Kidney epithelial cell (primary cell): Measurements from ENCODE around the gene LLGL1. TPM values are rescaled to one million over a fixed set of nuclear protein-coding genes. Genes with fewer than 3 reads are reported as not detected.

ENCODE experiments used
- DNase-seq: peaks from one replicate; pipeline ENCODE4 v3.0.0-alpha.2; 2010; ENCODE audit warnings: low read depth
- H3K27me3 ChIP-seq: 2 replicates; pipeline ENCODE4 v1.6.0; 2011; ENCODE audit warnings: low read length; ENCODE audit not compliant: control insufficient read depth, insufficient read depth
- H3K36me3 ChIP-seq: 2 replicates; pipeline ENCODE4 v1.5.1; 2011; ENCODE audit warnings: low read length; ENCODE audit not compliant: control insufficient read depth, insufficient read depth
- H3K4me3 ChIP-seq: 2 replicates; pipeline ENCODE4 v1.5.1; 2011; ENCODE audit warnings: low read depth, mild to moderate bottlenecking, control low read depth, low read length
- CTCF ChIP-seq: IDR thresholded peaks from 2 replicates; pipeline ENCODE4 v1.5.1; 2011; ENCODE audit warnings: mild to moderate bottlenecking, moderate library complexity, low read length, control low read depth, inconsistent platforms; ENCODE audit not compliant: insufficient read depth, poor library complexity, severe bottlenecking
- total RNA-seq: library from RNA; depleted of rRNA; stranded (reverse); fragments of >200 nt; gene quantifications from 2 replicates; pipeline ENCODE4 v1.2.3, GENCODE V29; 2015

The LLGL1 gene
- total RNA-seq, 1 donor from 2014 or later, result 53.7 TPM

- Histone ChIP-seq H3K4me3 (peak overlapping the region; percentile 83), H3K36me3 (no peaks in the 10 kb centered on the region), H3K27me3 (no peaks in the 10 kb centered on the region)
- no peak for TF ChIP-seq CTCF
- no peak for DNase-seq
These were observed 40.0 kb upstream of the LLGL1 start for GRCh38 chr17:18185391-18185790.

GRCh38 chr17:18185832-18186626 is 39.4 kb upstream of the LLGL1 start:
- H3K4me3 ChIP-seq, result peak overlapping the region; percentile 83
- DNase-seq, result no peak

GRCh38 chr17:18186627-18186982 is 38.8 kb upstream of the LLGL1 start:
- Histone ChIP-seq H3K36me3 (no peaks in the 10 kb centered on the region), H3K27me3 (no peaks in the 10 kb centered on the region), H3K4me3 (peak overlapping the region; percentile 83)
- no peak for DNase-seq
- TF ChIP-seq CTCF, result no peak

More at GRCh38 chr17:18185832-18186626, 39.4 kb upstream of the LLGL1 start:
- Histone ChIP-seq H3K27me3 (no peaks in the 10 kb centered on the region), H3K36me3 (no peaks in the 10 kb centered on the region)
- no peak for TF ChIP-seq CTCF

- no peak for TF ChIP-seq CTCF
- DNase-seq, result no peak
These were observed 38.2 kb upstream of the LLGL1 start for GRCh38 chr17:18187226-18187625.

GRCh38 chr17:18187821-18188761 is 37.3 kb upstream of the LLGL1 start:
- DNase-seq, result peak; percentile 44
- no peak for TF ChIP-seq CTCF
- H3K27me3 ChIP-seq, result no peaks in the 10 kb centered on the region
- H3K36me3 ChIP-seq, result no peaks in the 10 kb centered on the region
- H3K4me3 ChIP-seq, result peak overlapping the region; percentile 2

More at GRCh38 chr17:18187226-18187625, 38.2 kb upstream of the LLGL1 start:
- H3K4me3 ChIP-seq, result no peak overlapping the region
- no peaks in the 10 kb centered on the region for H3K36me3 ChIP-seq
- no peaks in the 10 kb centered on the region for H3K27me3 ChIP-seq
